Ishikawa (cell line): Measurements from ENCODE around the gene TMEM255B.

Experiments
- CEBPB ChIP-seq: IDR thresholded peaks from 2 replicates; pipeline ENCODE4 v1.6.1; 2012
- CREB1 ChIP-seq: IDR thresholded peaks from 2 replicates; pipeline ENCODE4 v1.6.1; 2012; ENCODE audit warnings: low read depth
- RAD21 ChIP-seq: IDR thresholded peaks from 2 replicates; pipeline ENCODE4 v1.6.1; 2012; ENCODE audit warnings: low read depth
- TEAD4 ChIP-seq: IDR thresholded peaks from 2 replicates; pipeline ENCODE4 v1.6.1; 2012
- ZBTB7A ChIP-seq: IDR thresholded peaks from 2 replicates; pipeline ENCODE4 v1.6.1; 2012; ENCODE audit warnings: low read depth

DNA sequence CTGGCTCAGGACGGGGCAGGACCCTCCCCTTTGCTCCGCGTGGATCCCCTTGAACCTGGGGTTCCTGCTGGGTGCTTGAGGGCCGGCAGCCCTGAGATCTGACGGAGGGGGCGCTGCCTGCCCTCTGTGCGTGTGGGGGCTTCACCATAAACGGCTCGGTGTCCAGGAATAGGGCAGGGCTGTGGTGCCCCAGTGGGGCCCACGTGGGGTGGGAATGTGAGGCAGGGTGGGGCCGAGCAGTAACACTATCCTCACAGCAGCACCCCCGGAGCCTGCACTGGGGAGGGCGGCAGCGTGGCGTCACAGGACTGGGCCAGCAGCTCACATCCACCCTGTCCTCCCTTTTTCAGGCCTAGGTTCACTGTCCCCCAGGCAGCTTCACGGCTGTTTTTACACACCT is 66.8 kb downstream of the TMEM255B start:
- TF ChIP-seq RAD21 (no peak), TEAD4 (no peak), CREB1 (no peak), ZBTB7A (no peak), CEBPB (no peak)
